22Rv1 (cell line): ENCODE measurements around the gene ZCCHC7.

Experiments
- ZFX ChIP-seq: fragments of 450-650 bp; IDR thresholded peaks from 2 replicates; pipeline ENCODE4 v1.6.1; 2017; ENCODE audit warnings: antibody characterized with exemption, borderline replicate concordance
- TF ChIP-seq, protein P1 (sequence below): fragments of 450-650 bp; IDR thresholded peaks from 2 replicates; pipeline ENCODE4 v1.5.1; 2017; ENCODE audit warnings: mild to moderate bottlenecking

DNA sequence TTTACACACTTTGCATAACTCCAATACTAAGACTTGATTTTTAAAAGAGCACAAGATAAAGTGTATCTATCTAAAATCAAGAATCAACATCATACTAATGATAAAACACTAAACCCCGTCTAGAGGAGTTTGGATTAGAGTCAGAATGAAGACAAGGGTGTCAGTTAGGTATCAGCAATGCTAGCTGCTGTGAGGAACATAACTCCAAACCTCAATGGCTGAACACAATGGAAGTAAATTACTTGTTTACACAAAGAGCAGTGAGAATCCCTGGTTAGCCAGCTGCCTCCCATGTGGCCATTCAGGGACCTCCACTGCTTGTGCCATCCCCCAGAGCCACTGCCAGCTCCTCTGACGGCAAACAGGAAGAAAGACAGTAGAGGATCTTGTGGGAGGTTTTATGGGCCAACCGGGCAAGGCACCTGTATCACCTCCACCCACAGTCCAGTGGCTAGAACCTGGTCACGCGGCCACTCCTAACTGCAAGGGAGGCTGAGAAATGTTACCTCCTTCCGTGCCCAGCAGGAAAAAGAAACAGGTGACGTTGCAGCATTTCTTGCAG lies 278.2 kb downstream of the ZCCHC7 start:
- TF ChIP-seq, protein P1, sequence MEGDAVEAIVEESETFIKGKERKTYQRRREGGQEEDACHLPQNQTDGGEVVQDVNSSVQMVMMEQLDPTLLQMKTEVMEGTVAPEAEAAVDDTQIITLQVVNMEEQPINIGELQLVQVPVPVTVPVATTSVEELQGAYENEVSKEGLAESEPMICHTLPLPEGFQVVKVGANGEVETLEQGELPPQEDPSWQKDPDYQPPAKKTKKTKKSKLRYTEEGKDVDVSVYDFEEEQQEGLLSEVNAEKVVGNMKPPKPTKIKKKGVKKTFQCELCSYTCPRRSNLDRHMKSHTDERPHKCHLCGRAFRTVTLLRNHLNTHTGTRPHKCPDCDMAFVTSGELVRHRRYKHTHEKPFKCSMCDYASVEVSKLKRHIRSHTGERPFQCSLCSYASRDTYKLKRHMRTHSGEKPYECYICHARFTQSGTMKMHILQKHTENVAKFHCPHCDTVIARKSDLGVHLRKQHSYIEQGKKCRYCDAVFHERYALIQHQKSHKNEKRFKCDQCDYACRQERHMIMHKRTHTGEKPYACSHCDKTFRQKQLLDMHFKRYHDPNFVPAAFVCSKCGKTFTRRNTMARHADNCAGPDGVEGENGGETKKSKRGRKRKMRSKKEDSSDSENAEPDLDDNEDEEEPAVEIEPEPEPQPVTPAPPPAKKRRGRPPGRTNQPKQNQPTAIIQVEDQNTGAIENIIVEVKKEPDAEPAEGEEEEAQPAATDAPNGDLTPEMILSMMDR, result no peak
- no peak for TF ChIP-seq ZFX
